GM21381 (cell line): Measurements from ENCODE around the gene CD48.
A peak's percentile ranks its signal among the peaks of the same experiment; 100 is the strongest.

Experiments used
- ATAC-seq: cut with Tn5 transposase; IDR thresholded peaks from one replicate; pipeline ENCODE4 v1.9.1; 2021; ENCODE audit warnings: mild to moderate bottlenecking, moderate library complexity; ENCODE audit not compliant: unreplicated experiment

CD48 gene

GRCh38 chr1:160637821-160638539 lies 73.6 kb downstream of the CD48 start:
- peak; percentile 53 for ATAC-seq

- no peak for ATAC-seq
Measured at GRCh38 chr1:160637065-160637464, 74.6 kb downstream of the CD48 start.

- ATAC-seq = no peak
Measured at GRCh38 chr1:160636547-160636946, 75.1 kb downstream of the CD48 start.

GRCh38 chr1:160636076-160636475 lies 75.5 kb downstream of the CD48 start:
- no peak for ATAC-seq

- ATAC-seq = no peak
Measured at GRCh38 chr1:160634543-160635491, 76.8 kb downstream of the CD48 start.

- no peak for ATAC-seq
Measured at GRCh38 chr1:160633330-160633903, 78.2 kb downstream of the CD48 start.

- no peak for ATAC-seq
Measured at GRCh38 chr1:160631983-160632625, 79.5 kb downstream of the CD48 start.

GRCh38 chr1:160630523-160631451 lies 80.8 kb downstream of the CD48 start:
- no peak for ATAC-seq

- no peak for ATAC-seq
Measured at GRCh38 chr1:160629286-160630210, 82.1 kb downstream of the CD48 start.

GRCh38 chr1:160628799-160629263 lies 82.8 kb downstream of the CD48 start:
- no peak for ATAC-seq
